Limb (tissue), 2 donors: ENCODE measurements around the gene GABRR3.

Experiments used
- DNase-seq, 2 donors: peaks; one replicate each; pipeline ENCODE4 v3.0.0-alpha.2; 2016; ENCODE audit errors: extremely low spot score in 2 of 2

GABRR3 gene

DNA sequence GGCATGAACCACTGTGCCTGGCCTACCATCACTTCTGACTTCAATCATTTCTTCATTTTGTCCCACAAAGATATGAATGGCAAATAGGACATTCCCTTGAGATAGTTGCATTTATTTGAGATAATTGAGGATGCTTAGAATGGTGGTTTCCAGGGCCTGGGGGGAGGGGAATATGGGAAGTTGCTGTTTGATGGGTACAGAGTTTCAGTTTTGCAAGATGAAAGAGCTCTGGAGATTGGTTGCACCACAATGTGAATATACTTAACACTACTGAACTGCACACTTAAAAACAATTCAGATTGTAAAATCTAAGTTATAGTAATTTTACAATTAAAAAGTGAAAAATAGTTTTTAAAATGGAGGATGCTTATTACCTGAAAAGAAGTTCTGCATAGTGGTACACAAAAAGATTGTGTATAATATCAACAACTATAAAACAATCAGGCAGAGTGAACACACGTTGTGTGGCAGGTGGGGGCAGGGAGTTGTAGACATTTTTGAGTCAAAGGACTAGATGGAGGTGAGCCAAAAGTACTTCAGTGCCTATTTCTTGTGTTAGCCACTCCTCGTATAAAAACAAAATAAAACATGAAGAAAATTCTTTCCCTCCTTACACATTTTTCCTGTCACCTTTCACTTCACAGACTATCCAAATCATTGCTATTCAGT, 44.4 kb downstream of the GABRR3 start:
- no peak for DNase-seq

DNA sequence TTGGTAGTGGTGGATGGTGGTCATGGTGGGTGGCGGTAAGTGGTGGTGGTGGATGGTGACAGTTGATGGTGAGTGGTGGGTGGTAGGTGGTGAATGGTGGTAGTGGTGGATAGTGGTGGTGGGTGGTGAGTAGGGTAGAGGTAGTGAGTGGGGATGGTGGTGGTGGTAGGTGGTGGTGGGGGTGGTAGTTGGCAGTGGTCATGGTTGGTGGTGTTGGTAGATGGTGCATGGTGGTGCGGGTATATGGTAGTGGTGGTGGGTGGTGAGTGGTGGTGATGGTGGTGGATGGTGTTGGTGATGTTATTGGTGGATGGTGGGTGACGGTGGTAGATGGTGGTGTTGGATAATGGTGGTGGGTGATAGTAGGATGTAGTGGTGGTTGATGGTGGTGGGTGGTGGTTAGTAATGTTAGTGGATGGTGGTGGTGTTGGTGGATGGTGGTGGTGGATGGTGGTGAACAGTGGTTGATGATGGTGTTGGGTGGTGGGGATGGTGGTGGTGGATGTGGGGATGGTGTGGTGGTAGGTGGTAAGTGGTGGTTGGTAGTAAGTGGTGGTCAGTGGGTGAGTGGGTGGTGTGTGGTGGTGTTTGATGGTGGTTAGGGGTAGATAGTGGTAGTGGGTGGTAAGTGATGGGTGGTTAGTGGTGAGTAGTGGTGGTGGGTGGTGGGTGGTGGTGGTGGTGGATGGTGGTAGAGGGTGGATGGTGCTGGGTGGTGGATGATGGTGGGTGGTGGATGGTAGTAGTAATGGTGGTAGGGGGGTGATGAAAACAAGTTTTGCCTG, 46.1 kb downstream of the GABRR3 start:
- DNase-seq, result no peak

DNA sequence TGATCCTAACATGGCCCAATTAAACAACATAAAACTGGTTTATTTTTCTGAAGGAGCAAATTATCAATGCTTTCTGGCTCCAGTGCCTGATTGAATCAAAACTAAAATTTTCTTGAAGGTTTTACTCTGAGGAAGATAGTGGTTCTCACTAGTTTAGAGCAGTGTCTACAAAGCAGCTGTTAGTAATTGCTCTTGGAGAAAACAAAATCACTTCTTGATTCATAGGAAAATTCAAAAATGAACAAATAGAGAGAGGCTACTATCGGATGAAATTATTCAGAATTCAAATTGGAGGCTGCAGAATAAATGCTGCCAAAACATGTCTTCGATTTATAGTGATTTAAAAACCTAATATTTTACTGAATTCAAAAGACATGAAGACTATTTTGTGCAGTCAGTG, 47.8 kb downstream of the GABRR3 start:
- DNase-seq, result no peak

DNA sequence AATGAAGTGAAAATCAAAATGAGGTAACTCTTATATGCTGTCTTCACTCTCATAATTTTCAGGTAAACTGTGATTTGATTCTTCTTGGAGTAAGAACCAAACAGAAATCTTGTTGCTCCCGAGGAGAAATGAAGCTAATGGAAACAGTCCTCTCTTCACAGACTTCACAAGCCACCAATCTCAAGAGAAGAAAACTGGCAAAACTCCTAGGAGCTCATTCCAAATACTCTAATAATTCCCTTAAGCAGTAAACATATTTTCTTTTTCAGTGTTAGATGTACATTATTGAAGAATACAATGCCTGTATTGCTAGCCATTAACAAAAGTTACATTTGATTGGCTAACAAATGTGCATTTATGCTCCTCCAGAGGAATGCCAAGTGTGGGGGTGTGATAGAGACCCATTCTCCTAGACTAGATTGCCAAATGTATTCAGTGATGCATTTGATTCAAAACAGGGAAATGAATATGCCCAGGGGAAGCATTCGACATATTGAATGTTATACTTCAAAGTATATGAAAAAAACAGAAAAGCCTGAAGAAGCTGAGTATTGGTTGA, 51.1 kb downstream of the GABRR3 start:
- DNase-seq, result peak in 1 of 2 donors; percentile 66

DNA sequence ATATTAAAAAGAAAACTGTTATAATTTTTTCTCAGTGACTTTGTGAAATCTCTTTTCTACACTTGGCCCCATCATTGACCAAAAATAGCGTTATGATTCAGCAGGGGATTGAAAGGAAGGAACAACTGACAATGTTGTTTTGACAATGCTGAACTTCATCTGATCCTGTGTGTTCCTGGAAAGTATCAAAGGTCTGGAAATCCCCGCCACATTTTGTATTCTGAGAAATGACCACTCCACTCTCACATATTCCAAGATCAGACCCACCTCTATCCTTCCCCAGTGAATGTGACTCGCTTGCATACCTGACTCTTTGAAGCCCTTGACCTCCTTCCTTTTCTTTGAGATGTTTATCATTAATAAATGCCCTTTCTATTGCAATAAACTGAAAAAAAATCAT, 53.2 kb downstream of the GABRR3 start:
- DNase-seq, result no peak

DNA sequence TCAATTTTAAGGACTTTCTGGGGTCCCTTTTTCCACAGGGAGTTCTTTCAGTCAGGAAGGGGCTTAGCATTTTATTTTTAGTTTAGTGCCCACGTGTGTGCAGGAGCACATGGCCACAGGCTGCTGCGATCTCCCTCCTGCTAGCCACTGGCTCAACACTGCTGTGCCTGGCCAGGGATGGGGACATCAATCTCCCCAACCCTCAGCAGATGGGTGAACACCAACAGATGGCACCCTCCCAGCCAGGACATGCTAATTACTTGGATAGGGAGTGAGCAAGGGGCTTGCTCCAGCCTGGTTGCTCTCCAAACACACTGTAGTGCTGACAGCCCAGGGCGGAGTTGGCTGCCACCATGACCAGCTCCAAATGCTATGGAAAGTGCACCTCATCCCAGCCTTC, 55.5 kb downstream of the GABRR3 start:
- DNase-seq, result no peak

DNA sequence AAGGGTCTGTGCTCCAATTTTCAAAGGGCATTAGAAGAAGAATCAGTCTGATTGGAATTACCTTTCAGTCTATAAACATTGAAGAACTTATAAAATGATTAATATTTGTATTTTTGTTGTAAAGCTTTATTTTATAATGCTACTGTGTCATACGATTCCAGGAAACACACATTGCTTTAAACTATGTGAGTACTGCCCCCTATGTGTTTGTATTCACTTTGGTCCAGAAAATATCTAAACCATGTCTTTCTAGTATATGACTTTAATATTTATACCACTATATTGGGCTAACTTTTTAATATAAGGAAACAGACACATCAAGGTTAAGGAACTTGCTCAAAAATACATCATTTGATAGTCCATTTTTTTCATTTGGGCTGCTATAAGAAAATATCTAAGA, 59.6 kb downstream of the GABRR3 start:
- DNase-seq, result no peak

DNA sequence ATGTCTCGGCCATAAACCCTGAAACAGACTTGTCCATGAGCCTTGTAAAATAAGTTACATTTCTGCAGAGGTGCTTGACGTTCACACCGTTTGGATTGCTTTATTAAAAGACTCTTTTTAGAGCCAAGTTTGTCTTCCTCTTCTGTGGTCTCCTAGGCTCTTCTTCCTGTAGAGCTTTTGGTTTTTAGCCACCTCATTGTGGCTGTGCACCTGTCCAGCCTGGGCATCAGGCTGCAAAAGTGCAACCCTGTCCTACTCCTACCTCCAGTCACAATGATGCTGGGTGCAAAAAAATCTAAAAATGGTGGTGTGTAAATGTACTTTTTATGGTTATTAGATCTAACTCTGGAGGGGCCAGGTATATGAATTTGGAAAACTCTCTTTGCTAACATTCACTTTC, 60.1 kb downstream of the GABRR3 start:
- DNase-seq, result no peak

DNA sequence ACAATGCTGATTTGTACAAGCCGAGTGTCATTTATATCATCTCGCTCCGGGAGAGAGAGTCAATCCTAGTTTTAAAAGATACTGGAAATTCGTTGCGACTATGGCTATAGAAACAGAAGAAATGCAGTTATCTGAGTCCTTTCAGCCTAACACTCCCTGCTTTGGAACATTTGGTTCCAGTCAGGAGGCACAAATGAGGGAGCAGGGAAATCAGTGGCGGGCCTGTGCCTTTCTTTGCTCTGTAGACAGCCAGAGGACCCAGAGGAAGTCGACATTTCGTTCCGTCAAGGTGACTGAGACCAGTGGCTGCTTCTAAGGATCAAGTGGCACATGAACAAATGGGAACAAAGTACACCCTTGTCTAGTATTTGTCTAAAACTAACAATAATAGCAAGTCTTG, 62.1 kb downstream of the GABRR3 start:
- no peak for DNase-seq

DNA sequence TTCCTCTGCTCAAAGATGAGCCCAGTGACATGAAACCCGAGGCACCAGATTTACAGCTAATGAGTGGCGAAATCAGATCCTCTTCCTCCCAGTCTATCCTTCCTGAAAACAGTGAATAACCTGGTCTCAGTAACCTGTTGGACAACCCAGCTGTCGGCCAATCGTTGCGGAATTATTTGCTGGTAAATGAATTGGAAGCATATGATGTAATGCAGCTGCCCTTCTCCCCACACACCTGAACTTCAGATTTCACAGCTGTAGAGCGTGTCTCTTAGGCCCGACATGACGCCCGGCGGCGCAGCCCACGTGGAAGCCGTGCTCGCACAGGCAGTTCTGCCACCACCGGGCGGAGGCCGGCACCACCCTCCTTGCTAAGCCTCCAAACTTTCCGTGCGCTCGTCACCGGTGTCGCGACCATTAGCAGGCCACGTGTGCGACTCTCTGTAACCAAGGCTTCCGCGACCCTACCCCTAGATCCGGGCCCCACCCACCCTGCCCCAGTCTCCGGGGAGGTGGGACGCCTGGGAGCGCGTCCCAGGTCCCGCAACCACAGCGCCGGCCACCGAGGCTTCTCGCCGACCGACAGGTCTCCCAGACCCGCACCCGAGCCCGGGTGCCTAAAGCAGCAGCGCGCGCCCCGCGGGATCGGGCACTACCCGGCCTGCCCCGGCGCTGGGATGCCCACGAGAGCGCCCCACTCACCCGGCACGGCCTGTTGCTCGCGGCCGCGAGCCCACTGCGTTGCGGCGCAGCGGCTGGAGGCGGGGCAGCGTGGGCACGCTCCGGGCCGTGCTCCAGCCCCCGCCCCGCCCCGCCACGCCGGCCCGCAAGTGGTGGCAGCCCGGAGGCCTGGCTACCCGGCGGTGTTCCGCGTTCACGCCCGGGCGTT, 63.2 kb downstream of the GABRR3 start, which contains the start of gene RIOX2:
Gene RIOX2, minus strand, starts transcription at position 753 of the 889 bp plus-strand sequence. CDS start 4,838 bp downstream, outside the sequence.
- peak; percentile 51 to 77 for DNase-seq

DNA sequence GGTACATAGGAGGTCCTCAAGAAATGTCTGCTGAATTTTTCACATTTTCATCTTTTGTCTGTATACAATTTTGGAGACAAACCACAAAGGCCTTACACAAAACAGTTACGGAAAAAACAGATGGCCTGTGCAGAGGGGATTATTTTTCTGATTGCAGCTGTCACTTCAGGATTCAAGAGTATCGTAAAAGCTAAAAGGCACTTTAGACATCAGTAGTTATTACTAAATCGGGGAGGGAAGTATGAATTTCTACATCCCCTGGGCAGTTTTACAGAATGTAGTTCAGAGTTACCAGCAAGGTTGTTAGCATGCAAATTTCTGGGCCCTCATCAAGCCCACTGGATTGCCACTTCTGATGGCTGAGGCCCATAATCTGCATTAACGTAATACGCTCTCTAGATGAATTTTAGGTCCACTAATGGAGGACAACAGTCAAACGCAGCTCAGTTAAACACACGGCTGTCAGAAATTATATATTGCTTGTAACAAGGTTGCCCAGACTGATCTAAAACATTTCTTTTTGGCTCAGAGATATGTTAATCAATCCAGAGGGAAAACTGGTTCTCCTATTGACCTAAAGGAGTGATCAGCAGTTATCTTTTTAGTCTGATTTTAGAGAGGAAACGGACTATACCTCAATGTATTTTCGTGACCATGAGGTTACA, 64.0 kb downstream of the GABRR3 start:
- DNase-seq, result no peak

DNA sequence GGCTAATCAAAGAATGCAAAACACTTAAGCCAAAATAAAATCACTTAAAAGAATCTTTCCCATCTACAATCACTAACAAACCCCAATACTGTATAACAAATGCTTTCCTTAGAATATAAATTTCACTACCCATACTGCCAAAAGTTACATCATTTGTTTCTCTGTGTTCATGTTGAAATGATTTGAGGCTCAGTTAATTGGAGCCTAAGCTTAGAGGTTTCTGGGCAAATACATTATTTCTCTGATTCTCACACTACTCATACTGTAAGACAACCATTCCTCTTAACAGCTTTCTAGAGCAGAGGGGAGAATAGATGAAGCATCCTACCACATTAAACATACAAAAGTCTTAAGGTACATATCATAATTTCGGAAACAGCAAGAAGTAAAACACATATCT, 65.0 kb downstream of the GABRR3 start:
- DNase-seq, result no peak

DNA sequence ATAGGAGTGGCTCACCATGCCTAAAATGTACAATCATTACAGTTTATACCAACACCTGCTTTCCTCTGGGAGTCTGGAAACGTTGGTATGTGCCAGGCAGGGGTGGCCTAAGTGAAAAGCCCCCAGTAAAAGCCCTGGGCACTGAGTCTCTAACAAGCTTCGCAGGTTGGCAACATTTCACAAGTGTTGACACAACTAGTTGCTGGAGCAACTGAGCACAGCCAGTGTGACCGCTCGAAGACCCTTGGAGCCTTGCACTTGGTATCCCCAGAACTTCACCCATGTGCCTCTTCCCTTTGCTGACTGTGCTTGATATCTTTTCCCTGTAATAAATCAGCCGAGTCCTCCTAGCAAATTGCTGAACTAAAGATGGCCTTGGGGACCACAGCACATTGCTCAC, 65.6 kb downstream of the GABRR3 start:
- no peak for DNase-seq

DNA sequence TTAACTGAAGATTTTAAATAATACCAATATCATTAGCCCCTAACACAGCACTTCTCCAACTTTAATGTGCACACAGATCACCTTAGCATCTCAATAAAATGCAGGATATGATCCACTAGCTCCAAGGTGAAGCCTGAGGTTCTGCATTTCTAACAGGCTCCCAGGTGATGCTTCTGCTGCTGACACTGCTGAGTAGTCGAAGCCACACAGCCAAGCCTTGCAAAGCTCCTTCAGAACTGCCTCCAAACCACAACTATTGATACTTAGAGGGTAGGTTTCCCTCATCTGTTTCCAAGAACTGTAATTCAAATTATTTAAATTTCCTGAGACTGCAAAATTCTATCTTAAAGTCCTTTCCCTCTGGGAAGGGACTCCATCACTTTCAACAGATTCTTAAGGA, 66.7 kb downstream of the GABRR3 start:
- no peak for DNase-seq

DNA sequence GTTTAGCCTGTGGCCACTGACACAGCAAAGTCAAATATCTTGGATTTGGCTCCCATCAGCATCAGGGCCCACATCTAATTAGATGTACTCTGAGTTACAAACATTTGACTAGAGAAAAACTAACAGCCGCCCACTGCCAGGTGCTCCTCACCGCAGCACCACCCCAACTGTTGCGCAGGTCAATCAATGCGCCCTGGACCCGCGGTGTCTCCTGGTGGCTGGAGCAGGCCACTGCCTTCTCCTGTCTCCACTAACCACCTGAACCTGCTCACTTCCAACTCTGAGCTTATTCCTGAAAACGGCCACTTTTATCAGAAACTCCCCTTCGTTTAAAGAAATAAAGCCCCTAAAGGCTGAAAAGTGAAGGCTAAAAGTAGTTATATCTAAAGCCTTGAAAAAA, 67.1 kb downstream of the GABRR3 start:
- DNase-seq, result no peak

DNA sequence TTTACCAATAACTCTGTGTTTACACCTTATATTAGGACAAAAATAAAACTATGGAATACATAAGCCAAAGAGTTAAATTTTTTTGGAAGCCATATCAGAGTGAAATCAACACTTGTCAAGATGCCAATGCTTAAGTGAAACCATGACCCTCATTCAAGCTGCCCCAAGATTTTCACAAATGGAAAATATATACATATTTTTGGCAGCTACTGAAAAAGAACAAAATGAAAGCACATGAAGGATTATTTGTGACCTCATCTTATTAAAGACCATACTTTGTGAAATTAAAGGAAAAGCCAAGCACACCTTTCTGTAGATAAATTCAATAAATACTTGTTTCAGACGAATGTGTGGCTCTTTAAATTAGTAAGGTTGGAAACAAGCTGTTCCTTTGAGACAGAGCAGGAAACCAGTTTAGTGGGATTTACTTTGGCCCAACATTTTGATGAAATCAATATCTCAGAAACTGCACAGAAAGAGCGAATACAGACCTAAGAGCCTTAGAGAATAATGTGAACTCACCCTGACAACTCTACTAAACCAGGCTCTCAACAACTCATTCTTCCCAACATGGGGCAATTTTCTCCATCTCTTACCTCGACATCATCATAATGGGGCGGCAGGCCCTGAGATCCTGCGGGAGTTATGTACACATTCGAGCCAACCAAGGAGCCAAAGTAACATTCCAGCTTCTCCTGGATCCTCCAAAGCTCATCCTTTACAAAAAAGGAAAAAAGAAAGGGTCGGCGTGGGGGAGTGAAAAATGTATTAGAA, 73.9 kb downstream of the GABRR3 start:
- DNase-seq, result peak in 1 of 2 donors; percentile 86

DNA sequence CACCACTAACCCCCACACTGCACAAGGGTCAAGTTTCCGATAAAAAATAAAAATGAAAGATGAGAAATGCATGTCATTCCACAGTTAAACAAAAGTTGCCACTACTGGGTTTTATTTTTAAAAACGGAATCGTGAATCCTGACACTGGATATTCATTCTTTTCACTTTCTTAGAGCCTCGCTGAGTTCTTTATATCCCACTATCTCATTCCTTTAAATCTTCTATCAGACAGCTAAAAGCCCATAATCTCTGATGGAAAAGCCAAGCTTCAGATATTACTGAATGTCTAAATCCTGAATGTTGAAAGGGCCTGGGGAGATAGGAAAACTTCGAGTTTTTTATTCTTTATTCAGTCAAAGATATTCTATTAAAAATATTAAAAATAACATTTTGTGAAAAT, 74.6 kb downstream of the GABRR3 start:
- DNase-seq, result no peak

DNA sequence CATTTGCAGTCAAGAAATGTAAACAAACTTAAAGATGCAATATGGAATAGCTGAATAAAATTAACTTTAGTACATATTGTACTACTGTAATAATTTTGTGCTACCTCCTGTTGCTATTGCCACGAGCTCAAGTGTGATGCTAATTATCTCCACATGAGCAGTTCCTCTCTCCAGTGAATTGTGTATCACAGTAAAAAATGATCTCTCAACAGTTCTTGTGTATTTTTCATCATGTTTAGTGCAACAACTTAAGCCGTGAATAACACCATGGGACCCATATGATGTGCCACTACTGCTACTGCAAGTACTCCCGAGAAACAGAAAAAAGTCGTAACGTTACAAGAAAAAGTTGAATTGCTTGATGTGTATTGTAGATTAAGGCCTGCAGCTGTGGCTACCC, 75.2 kb downstream of the GABRR3 start:
- no peak for DNase-seq

DNA sequence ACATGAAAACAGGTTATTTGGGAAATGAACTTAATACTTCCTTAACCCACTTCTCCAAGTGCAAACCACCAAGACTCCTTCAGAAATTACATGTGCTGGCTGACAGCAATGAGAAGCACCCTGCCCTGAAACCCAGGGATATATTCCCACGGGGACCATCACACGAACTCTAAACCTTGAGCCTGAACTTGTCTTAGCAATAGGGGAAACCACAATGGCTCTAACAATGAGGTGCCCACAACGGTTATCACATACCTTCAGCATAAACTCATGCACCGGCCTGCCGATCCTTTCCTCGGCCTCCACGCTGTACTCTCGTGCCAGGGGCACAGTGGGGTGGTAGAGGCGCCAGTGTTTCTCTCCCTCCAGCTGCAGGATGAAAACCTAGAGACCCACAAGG, 76.3 kb downstream of the GABRR3 start:
- DNase-seq, result no peak

DNA sequence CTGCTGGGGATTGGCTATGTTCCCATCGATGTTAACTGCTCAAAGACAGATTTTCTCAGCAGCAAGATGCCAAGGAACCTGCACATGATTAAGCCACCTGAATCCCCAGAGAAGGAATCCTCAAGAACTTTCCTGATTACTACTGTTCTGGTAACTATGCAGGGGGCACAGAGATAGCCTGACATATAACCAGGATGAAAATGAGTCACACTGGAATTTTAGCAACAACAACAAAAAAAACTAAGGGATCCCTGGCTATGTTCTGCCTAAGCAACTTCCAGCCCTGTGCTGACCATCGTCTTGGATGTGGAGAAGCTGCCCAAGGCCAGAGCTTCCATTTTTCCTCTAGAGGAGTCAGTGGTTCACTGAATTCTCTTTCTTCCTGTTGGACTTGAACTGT, 76.7 kb downstream of the GABRR3 start:
- no peak for DNase-seq
